CD4-positive, alpha-beta T cell treated with Interleukin-1 beta for 1 hour (primary cell): ENCODE measurements around the gene UQCRC1.
A peak's percentile ranks its signal among the peaks of the same experiment; 100 is the strongest.

Experiments used
- DNase-seq, 2 donors: peaks; one replicate each; pipeline ENCODE4 v3.0.0-alpha.2; 2020 to 2022

UQCRC1 gene

GRCh38 chr3:48609088-48610005 lies at the start of gene UQCRC1:
UQCRC1 (minus strand) TSS chr3:48609646; CDS start chr3:48609620, 26 bp downstream.
- peak; percentile 94 to 95 for DNase-seq

GRCh38 chr3:48656841-48657281 lies 47.4 kb upstream of the UQCRC1 start:
- peak; percentile 37 to 46 for DNase-seq

- DNase-seq, result peak; percentile 86 to 88
Measured at GRCh38 chr3:48656061-48656840, 46.8 kb upstream of the UQCRC1 start.

- peak; percentile 51 to 62 for DNase-seq
Measured at GRCh38 chr3:48655606-48656005, 46.2 kb upstream of the UQCRC1 start.

GRCh38 chr3:48655063-48655462 lies 45.6 kb upstream of the UQCRC1 start:
- DNase-seq, result no peak

GRCh38 chr3:48652923-48653715 lies 43.7 kb upstream of the UQCRC1 start:
- no peak for DNase-seq

GRCh38 chr3:48651771-48652170 lies 42.3 kb upstream of the UQCRC1 start:
- no peak for DNase-seq

GRCh38 chr3:48650723-48651122 lies 41.3 kb upstream of the UQCRC1 start:
- no peak for DNase-seq

- DNase-seq, result no peak
Measured at GRCh38 chr3:48648188-48648850, 38.9 kb upstream of the UQCRC1 start.

GRCh38 chr3:48647714-48648113 lies 38.3 kb upstream of the UQCRC1 start:
- no peak for DNase-seq

GRCh38 chr3:48644898-48645760 lies 35.7 kb upstream of the UQCRC1 start:
- DNase-seq, result no peak

- DNase-seq, result no peak
Measured at GRCh38 chr3:48642605-48643004, 33.2 kb upstream of the UQCRC1 start.

GRCh38 chr3:48641396-48641795 lies 31.9 kb upstream of the UQCRC1 start:
- DNase-seq, result no peak

- DNase-seq, result no peak
Measured at GRCh38 chr3:48639944-48640606, 30.6 kb upstream of the UQCRC1 start.

- DNase-seq, result no peak
Measured at GRCh38 chr3:48637305-48637704, 27.9 kb upstream of the UQCRC1 start.

- no peak for DNase-seq
Measured at GRCh38 chr3:48636149-48636655, 26.8 kb upstream of the UQCRC1 start.

GRCh38 chr3:48635222-48636021 lies 26.0 kb upstream of the UQCRC1 start, which contains the start of gene SLC26A6:
SLC26A6 (minus strand) TSS chr3:48635461; CDS start chr3:48635393, 68 bp downstream.
- peak; percentile 91 to 93 for DNase-seq

- peak; percentile 18 to 33 for DNase-seq
Measured at GRCh38 chr3:48634661-48635221, 25.3 kb upstream of the UQCRC1 start.

GRCh38 chr3:48633743-48634142 lies 24.3 kb upstream of the UQCRC1 start:
- no peak for DNase-seq
